GM19043 (cell line): ENCODE measurements around the gene WASF3.

Experiments used
- ATAC-seq: cut with Tn5 transposase; IDR thresholded peaks from one replicate; pipeline ENCODE4 v1.9.1; 2021; ENCODE audit warnings: low read depth; ENCODE audit not compliant: unreplicated experiment

WASF3 gene

DNA sequence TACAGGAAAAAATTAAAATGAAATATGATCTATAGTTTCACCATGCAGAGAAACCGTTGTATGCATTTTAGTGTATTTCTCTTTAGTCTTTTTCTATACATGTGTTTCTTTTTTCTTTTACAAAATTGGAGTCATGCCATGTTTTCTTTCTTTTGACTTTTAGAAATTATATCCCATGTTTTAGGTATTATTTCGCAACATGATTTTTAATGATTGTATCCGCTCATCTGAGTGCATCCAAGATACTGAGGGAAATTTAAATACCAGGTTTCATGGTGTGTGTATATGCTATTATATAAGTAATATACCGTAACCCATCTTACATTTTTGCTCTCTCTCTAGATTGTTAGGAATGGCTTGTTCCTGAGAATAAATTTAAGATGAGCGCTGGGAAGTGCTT lies 120.8 kb downstream of the WASF3 start:
- ATAC-seq, result no peak

DNA sequence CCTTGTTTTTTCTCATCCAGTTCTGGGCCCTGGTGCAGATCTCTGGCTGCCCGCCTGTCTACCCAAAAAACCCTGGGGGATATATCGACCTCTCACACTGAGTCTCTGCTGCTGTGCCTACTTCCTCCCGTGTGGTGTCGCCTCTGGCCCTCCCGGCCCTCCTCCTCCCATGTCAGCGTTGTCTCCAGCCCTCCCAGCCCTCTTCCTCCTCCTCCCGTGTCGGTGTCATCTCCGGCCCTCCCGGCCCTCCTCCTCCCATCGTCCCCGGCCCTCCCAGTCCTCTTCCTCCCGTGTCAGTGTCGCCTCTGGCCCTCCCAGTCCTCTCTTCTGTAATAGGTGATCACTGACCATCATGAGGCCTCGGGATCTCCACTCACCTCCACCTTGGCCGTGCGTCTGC lies 121.3 kb downstream of the WASF3 start:
- ATAC-seq, result no peak

DNA sequence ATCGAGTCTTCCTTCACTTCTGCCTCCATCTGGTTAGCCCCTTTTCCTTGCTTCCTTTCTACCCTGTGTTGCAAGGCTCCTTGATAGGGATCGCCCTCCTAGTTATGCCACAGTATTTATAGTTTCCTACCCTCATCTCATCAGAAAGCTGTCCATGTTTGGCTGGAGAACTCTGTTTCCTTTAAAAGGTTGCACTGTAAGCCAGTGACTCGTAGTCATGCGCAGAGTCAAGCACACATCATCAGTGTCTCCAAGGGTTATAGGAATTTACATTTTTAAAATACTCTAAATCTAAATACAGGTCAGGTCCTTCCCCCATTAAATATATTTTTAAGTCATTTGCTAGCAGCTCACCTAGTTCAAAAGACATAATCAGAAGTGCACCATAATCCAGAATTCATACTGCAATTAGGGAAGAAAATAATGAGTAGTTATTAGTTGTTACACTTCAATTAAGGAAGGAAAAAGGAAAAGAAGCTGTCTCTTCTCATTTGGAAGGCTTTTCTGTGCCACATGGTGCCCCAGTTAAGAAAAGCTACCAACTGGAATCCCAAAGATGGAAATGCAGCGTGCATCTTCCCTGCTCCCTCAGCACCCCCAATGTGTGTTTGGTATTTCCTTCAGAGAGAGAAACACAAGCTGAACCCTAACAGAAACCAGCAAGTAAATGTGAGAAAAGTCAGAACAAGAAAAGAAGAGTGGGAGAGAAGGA lies 122.1 kb downstream of the WASF3 start:
- ATAC-seq, result no peak

DNA sequence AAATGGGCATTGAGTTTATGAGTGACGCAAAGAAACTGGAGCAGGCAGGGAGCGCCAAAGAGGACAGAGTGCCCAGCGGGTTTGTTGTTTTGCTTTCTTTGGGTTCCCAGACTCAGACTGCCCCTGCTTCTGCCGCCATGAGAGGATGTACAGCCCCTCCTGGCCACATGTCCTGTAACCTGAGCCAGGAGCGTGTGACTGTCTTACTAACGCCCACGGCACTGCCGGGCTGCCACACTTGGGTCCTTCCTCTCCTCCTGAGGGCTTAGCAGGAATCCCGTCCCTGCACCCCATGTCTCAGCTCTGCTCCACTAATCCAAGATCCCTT lies 122.6 kb downstream of the WASF3 start:
- ATAC-seq, result no peak

DNA sequence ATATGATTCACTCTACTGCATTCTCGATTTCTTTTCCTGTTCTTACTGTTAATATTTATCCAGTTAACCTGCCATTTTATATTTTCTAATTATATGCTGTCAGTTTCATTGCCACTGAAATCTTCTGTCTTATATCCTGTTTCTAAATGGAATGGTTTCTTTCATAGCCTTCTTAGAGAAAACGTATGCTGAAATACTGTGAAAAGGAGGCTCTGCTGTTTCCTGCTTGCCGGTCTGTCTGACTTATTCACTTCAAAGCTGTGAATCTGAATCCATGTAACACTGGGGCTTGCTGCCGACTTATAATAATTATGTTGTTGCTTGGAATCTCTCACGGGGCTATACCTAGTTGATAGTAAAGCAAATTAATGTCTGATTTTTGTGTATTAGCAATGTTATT lies 123.1 kb downstream of the WASF3 start:
- ATAC-seq, result no peak

DNA sequence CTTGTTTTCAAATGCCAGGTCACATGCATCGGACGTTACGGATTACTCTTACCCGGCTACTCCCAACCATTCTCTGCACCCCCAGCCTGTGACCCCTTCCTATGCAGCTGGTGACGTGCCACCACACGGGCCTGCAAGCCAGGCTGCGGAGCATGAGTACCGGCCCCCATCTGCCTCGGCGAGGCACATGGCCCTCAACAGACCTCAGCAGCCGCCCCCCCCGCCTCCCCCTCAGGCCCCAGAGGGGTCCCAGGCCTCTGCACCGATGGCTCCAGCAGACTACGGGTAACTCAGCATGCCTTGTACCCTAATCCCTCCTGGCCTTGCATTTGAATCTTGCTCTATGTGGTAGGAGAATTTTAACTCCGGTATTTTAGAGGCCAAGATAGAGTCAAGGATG lies 123.6 kb downstream of the WASF3 start:
- ATAC-seq, result no peak

DNA sequence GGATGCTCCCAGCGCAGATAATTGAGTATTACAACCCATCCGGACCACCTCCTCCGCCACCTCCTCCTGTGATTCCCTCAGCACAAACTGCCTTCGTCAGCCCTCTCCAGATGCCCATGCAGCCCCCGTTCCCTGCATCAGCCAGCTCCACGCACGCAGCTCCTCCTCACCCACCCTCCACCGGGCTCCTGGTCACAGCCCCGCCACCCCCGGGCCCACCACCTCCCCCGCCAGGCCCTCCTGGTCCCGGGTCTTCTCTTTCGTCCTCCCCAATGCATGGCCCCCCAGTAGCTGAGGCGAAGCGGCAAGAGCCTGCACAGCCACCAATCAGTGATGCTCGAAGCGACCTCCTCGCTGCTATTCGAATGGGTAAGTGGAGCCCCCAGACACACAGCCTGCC lies 125.1 kb downstream of the WASF3 start:
- no peak for ATAC-seq

DNA sequence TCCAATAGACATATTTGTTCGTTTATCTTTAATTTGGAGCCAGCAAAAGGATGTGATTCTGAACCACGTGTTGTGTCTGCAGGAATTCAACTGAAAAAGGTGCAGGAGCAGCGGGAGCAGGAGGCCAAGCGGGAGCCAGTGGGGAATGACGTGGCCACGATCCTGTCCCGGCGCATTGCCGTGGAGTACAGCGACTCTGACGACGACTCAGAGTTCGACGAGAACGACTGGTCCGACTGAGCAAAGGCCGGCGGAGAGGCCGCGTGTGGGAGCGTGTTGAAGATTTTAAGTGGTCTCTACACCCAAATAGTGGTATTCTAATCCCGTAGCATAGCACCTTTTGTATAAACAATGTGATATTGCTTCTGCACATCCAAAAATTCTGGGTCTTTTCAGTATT lies 128.1 kb downstream of the WASF3 start:
- no peak for ATAC-seq

DNA sequence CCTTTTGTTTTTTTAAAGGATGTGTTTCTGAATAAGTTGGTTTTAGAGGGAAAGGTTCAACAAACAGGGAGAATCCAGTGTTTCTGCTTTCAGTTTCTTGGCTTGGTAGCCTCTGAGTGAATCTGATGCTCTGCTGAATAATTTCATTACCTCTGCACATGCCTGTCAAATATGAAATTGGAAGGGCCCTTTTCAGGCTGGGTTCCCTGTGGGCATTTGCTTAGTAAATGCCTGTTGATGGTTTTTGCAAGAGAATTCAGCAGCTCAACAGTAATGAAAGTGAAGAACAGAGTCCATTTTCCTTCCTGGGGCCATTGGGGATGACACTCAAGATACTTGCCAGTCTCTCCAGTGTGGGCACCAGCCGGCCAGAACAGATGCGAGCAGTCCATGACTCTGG lies 128.8 kb downstream of the WASF3 start:
- ATAC-seq, result no peak

DNA sequence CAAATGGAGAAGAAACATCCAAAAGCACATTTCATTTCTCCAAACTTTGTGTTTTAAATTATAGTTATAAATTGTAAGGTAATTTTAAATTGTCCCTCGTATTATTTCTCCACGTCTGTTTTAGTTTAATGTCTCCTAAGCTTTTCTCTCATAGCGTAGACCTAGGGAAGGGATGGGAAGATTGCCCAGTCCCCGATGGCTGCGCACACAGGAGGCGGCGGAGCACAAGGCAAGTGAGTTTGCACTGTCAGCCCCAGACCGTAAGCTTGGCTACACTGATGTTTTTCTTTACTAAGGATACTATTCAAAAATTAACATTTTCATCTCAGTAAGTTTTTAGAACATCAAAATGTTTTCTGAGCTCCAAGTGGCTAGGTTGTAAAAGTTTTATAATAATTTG lies 130.8 kb downstream of the WASF3 start:
- ATAC-seq, result no peak

DNA sequence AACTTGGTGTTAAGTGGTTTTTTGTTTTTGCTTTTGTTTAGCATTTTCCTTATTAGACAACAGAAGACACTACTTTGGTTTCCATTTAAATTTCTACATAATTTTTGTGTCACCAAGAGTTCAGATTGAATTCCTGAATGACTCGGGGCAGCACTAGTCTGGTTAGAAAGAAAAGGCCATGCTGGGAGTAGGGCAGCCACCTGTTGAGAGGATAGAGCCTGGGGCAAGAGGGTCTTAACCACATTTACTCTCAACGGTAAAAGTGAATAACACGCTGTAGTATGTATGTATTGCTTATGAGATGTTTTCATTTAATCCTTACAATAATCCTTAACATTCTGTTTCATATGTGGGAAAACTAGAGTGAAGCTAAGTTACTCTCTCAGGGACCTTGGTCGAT lies 131.5 kb downstream of the WASF3 start:
- no peak for ATAC-seq

DNA sequence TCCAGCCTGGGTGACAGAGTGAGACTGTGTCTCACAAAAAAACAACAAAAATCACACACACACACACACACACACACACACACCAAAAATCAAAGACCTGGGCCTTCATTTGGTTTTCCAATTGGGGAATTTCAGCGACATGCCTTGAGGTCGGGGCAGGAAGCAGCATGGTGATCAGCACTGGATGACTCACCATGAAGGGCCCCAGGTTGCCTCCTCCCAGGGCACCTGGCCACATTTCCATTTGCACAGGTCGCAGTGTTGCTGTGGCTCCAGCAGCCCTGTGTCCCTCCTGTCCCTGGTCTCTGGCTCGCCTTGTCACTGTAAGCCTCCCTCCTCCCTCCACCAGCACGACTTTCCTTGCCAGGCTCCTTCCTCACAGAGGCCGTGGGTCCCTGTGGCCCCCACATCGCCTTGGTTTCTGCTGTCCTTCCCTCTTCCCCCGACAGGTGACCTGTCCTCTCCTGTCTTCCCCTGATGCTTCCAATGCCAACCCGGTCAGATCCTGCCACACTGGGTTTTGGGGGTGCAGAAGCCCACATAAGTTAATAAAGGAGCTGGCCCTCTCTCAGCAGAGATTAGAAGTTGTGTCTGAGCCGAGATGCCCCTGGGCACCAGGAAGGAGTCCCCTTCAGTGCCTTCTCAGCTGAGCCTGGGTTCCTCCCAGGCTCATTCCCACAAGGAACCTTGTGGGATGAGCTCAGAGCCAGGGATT lies 136.4 kb downstream of the WASF3 start:
- no peak for ATAC-seq

DNA sequence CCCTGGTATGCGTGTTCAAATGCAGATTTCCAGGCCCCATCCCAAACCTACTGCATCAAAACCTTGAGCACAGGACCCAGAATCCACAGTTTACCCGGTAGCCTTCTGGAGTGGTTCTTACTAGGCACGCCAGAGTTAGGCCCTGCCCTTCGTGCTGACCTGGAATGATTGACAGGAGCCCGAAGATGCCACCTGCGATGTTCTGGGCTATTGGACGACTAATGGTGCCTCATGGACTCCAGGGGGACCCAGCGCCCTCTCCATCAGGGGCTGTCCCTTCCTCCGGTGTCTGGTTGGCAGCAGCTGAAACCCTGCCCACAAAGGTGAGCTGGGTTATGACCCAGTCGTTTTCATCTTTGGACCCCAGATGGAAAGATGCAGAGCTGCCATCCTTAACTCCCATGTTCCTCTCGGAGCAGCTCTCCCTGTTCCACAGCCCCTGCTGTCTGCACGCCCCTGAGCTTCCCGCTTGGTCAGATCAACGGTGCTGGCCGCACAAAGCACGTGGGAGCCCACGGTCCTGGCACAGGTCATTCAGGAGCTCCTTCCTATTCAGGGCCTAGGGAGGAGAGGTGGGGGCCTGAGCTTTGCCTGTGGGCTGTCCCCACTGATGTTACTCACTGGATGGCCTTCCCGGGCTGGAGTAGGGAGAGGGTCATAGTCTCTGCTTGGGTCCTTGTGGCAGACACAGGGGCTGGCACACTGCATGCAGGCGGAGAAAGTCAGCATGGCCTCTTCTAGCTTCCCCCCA lies 137.3 kb downstream of the WASF3 start:
- no peak for ATAC-seq

DNA sequence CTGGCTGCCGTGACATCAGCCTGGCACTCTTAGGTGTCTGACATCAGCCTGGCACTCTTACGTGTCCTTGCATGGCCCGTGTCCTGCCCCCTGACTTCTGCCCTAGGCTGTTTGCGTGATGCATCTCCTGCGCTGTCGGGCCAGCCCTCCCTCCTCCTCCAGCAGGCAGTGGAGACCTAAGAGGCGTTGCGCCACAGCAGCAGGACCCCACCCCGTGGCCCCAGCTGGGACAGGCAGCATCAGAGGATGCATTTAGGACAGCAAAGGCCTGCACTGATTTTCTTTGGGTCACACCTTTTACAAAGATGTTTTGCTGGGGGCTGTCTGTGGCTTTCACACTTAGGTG lies 137.8 kb downstream of the WASF3 start:
- ATAC-seq, result no peak

DNA sequence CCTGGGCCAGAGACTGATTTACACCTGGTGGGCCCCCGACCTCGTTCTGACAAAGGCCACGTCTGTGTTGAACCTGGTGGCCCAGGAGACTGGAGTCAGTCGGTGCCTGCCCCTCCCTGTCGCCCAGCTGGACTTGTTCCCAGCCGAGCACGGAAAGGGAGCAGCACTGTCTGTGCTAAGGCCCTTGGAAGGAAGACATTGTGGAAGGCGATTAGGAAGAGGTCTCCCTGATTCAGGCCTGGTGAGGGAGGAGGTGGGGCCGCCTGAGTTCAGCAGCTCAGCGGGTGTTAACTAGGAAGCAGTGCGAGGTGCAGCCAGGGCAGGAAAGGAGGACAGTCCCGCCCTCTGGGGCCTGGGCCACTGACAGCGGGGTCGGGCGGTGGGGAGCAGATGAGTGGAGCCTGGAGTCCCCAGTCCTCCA lies 138.4 kb downstream of the WASF3 start:
- no peak for ATAC-seq

DNA sequence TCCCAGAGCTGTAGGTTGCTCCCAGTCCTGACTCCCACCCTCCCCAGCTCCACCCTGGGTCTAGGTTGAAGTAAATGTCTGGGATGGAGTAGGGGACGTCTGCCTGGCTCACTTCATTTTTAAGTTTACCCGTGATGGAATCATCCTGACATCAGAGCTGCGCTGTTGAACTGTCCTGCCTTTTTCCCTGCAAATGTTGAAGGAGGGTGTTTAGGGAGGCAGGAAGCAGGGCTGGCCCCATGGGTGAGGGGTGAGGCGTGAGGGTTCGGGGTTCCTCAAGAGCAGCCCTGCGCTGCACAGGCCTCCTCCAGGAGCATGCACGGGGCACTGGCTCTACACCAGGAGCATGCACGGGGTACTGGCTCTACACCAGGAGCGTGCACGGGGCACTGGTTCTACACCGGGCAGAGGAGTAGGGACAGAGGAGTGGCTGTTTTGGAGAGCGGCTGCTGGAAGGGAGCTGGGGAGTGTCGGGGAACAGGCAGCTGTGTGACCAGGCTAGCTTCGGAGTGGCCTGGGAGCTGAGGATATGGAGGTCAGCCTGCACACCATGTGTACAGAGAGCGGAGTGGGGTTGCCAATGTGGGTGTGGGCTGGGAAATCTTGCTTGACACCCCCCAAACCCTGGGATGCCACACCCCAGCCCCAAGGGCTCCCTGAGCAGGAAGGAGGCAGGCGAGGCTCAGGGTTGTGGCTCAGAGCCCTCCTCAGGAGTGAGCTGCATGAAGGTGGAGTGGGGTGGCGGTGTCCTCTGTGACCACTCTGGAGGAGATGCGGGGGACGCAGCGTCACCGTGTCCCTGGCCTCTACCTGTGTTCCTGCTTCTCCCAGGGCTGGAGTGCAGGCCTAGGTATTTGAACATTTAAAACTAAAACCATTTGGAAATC lies 139.8 kb downstream of the WASF3 start:
- ATAC-seq, result no peak

DNA sequence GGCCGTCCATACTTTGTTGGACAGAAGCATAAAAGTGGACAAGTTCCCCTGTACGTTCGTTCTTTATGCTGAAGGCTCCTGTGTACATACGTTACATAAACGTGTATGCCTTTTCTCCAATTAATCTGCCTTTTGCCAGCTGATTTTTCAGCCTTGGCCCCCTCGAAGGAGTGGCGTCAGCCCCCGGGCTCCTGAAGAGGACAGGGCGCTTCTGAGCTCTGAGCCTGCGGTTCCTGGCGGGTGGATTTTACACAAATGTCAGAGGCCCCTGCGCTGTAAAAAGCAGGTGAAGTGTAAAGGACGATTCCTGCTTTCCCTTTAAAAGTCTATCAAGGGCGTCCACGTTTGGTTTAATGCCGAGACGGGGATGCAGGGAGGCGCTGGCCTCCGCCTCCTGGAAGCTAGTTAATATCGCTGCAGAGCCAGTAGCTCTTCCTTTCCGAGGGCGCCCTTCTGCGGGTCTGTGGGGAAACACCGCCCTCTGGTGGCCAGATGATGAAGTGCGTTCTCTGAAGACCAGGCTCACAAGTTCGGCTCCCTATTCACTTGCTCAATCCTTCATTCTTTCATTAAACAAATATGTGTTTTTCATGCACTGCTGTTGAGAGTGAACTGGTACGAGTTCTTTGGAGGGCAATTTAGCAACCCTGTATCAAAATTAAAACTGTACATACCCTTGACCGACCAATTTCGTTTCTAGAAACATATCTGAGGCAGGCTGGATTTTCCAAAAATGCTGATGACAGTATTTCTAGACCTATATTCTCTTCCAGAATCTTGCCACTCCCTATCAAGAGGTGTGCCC lies 141.1 kb downstream of the WASF3 start:
- ATAC-seq, result no peak

DNA sequence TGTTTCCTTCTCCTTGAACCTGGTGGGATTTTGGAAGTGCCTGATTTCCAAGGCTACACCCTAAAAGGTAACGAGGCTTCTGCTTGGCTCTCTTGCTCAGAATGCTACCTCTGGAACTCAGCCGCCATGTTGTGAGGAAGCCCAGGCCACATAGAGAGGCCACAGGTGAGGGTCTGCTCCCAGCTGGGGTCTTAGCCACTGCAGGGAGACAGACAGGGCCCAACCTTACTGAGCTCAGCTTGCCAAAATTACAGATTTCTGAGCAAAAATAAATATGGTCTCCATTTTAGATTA lies 141.7 kb downstream of the WASF3 start:
- no peak for ATAC-seq

DNA sequence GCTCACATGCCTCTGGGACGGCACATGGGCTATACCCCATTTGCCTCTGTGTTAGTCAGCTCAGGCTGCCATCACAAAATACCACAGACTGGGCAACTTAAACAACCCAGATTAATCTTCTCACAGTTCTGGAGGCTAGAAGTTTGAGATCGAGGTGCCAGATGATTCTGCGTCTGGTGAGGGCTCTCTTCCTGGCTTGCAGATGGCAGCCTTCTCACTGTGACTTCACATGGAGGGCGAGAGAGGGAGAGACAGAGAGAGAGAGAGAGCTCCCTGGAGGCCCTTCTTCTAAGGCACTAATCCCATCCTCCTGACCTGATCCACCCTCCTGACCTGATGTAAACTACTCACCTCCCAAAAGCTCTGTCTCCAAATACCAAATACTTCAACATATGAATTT lies 148.1 kb downstream of the WASF3 start:
- no peak for ATAC-seq

DNA sequence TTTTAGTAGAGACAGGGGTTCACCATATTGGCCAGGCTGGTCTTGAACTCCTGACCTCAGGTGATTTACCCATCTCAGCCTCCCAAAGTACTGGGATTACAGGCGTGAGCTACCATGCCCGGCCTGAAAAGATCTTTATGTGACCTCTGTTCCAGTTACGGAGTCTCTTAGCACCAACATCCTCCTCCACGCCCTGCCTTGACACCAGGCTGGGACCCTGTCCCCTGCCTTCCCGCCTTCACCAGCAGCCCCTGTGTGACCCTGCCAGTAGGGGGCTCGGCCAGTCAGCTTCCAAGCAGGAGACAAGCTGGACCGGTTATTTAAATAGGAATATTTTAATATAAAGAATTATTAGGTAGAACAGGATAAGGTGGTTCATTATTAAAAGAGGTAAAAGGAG lies 148.9 kb downstream of the WASF3 start:
- no peak for ATAC-seq
